ENCODE measurements around the gene WDHD1.
"Not testable (repeated sequence)": the region's sequence is repeated elsewhere in the genome, so short reads cannot be mapped to it uniquely, and the experiment has no call there.

Gene WDHD1

GRCh38 chr14:55066223-55066622 is 39.3 kb upstream of the WDHD1 start:
- TF ChIP-seq CTCF (IDR thresholded peaks at IDR 0.05; ENCODE audit: low read depth, low read length, poor library complexity, severe bottlenecking) (no peak), EZH2phosphoT487 (IDR thresholded peaks at IDR 0.05; ENCODE audit: borderline replicate concordance, low read length) (no peak)
- H3K9me2 ChIP-seq (replicated peaks; ENCODE audit: control insufficient read depth, low read length), result no peaks in the 10 kb centered on the region
- H3K4me1 ChIP-seq (ENCODE audit: control insufficient read depth, low read length), result peaks cover 7% of the 10 kb centered on the region
- peaks cover 32% of the 10 kb centered on the region for H3F3A ChIP-seq (ENCODE audit: control insufficient read depth, insufficient read depth)
- peaks cover 57% of the 10 kb centered on the region for H3K36me3 ChIP-seq (ENCODE audit: control insufficient read depth, low read length)
- no peak overlapping the region for H3K4me3 ChIP-seq (ENCODE audit: low read length)
- H4K20me1 ChIP-seq (ENCODE audit: control insufficient read depth, insufficient read depth, low read depth, low read length), result peaks cover 6% of the 10 kb centered on the region; the same call in 1 of the 2 replicates
- peaks cover 18% of the 10 kb centered on the region for H3K79me2 ChIP-seq (ENCODE audit: control insufficient read depth, low read length)
- no peaks in the 10 kb centered on the region for H3K27me3 ChIP-seq (ENCODE audit: control insufficient read depth, low read length)
- H3K27ac ChIP-seq (ENCODE audit: low read depth, low read length), result no peak overlapping the region
- no peaks in the 10 kb centered on the region for H3K9me3 ChIP-seq (ENCODE audit: control insufficient read depth, insufficient read depth, low read length)
- no peak overlapping the region for H3K4me2 ChIP-seq (ENCODE audit: low read length)

GRCh38 chr14:55065411-55065810 is 38.5 kb upstream of the WDHD1 start:
- Histone ChIP-seq H3K79me2 (ENCODE audit: control insufficient read depth, low read length) (peaks cover 26% of the 10 kb centered on the region), H4K20me1 (ENCODE audit: control insufficient read depth, insufficient read depth, low read depth, low read length) (peaks cover 2% of the 10 kb centered on the region; the same call in 1 of the 2 replicates), H3F3A (ENCODE audit: control insufficient read depth, insufficient read depth) (peaks cover 32% of the 10 kb centered on the region), H3K9me2 (replicated peaks; ENCODE audit: control insufficient read depth, low read length) (no peaks in the 10 kb centered on the region), H3K4me3 (ENCODE audit: low read length) (no peak overlapping the region), H3K27me3 (ENCODE audit: control insufficient read depth, low read length) (no peaks in the 10 kb centered on the region), H3K4me1 (ENCODE audit: control insufficient read depth, low read length) (no peaks in the 10 kb centered on the region), H3K9me3 (ENCODE audit: control insufficient read depth, insufficient read depth, low read length) (no peaks in the 10 kb centered on the region), H3K27ac (ENCODE audit: low read depth, low read length) (no peak overlapping the region), H3K4me2 (ENCODE audit: low read length) (no peak overlapping the region), H3K36me3 (ENCODE audit: control insufficient read depth, low read length) (peaks cover 65% of the 10 kb centered on the region)
- TF ChIP-seq EZH2phosphoT487 (IDR thresholded peaks at IDR 0.05; ENCODE audit: borderline replicate concordance, low read length), result no peak
- no peak for TF ChIP-seq CTCF (IDR thresholded peaks at IDR 0.05; ENCODE audit: low read depth, low read length, poor library complexity, severe bottlenecking)

GRCh38 chr14:55064896-55065295 is 38.0 kb upstream of the WDHD1 start:
- Histone ChIP-seq H3K36me3 (ENCODE audit: control insufficient read depth, low read length) (peaks cover 67% of the 10 kb centered on the region), H3K79me2 (ENCODE audit: control insufficient read depth, low read length) (peaks cover 29% of the 10 kb centered on the region), H3F3A (ENCODE audit: control insufficient read depth, insufficient read depth) (peaks cover 29% of the 10 kb centered on the region)
- not testable (repeated sequence) for H3K27ac ChIP-seq (ENCODE audit: low read depth, low read length); H3K9me2 ChIP-seq (replicated peaks; ENCODE audit: control insufficient read depth, low read length); H3K27me3 ChIP-seq (ENCODE audit: control insufficient read depth, low read length); H4K20me1 ChIP-seq (ENCODE audit: control insufficient read depth, insufficient read depth, low read depth, low read length); H3K4me1 ChIP-seq (ENCODE audit: control insufficient read depth, low read length); H3K9me3 ChIP-seq (ENCODE audit: control insufficient read depth, insufficient read depth, low read length); H3K4me2 ChIP-seq (ENCODE audit: low read length); H3K4me3 ChIP-seq (ENCODE audit: low read length)

GRCh38 chr14:55062517-55063351 is 35.8 kb upstream of the WDHD1 start:
- H3K9me2 ChIP-seq (replicated peaks; ENCODE audit: control insufficient read depth, low read length), result no peaks in the 10 kb centered on the region
- no peaks in the 10 kb centered on the region for H3K27me3 ChIP-seq (ENCODE audit: control insufficient read depth, low read length)
- H3K4me1 ChIP-seq (ENCODE audit: control insufficient read depth, low read length), result no peaks in the 10 kb centered on the region
- H3K4me2 ChIP-seq (ENCODE audit: low read length), result no peak overlapping the region
- H3F3A ChIP-seq (ENCODE audit: control insufficient read depth, insufficient read depth), result peaks cover 11% of the 10 kb centered on the region; the same call in 1 of the 2 replicates
- H3K4me3 ChIP-seq (ENCODE audit: low read length), result no peak overlapping the region
- H3K27ac ChIP-seq (ENCODE audit: low read depth, low read length), result no peak overlapping the region
- peaks cover 10% of the 10 kb centered on the region for H4K20me1 ChIP-seq (ENCODE audit: control insufficient read depth, insufficient read depth, low read depth, low read length)
- TF ChIP-seq EZH2phosphoT487 (IDR thresholded peaks at IDR 0.05; ENCODE audit: borderline replicate concordance, low read length) (no peak), CTCF (IDR thresholded peaks at IDR 0.05; ENCODE audit: low read depth, low read length, poor library complexity, severe bottlenecking) (no peak)
- no peaks in the 10 kb centered on the region for H3K9me3 ChIP-seq (ENCODE audit: control insufficient read depth, insufficient read depth, low read length)
- H3K79me2 ChIP-seq (ENCODE audit: control insufficient read depth, low read length), result peaks cover 51% of the 10 kb centered on the region
- H3K36me3 ChIP-seq (ENCODE audit: control insufficient read depth, low read length), result peaks cover 76% of the 10 kb centered on the region

Data from DOHH2 (cell line).